K562 (cell line): ENCODE measurements around the gene C3AR1. TPM values are rescaled to one million over a fixed set of nuclear protein-coding genes. Genes with fewer than 3 reads are reported as not detected.
A peak's percentile ranks its signal among the peaks of the same experiment; 100 is the strongest.

Source experiments
- ATAC-seq: fragments of 200-7000 bp; cut with Tn5 transposase; 3 replicates; pipeline ENCODE4 v1.9.1; 2020; ENCODE audit warnings: moderate library complexity
- BruUV-seq: library from RNA; stranded (reverse); fragments of 400-500 nt; replicated peaks from 2 replicates; lab custom pipeline; 2021; lab: Mats Ljungman, UMichigan
- CTCF ChIA-PET: fragments of 300-600 bp; formaldehyde crosslinking; extraction: SDS; loops from one replicate; lab custom pipeline; 2021; ENCODE audit warnings: low intra/inter-chr PET ratio; lab: Yijun Ruan, JAX
- POLR2A ChIA-PET: fragments of 300-600, 350-650 bp; sonication (Branson Sonifier 250); formaldehyde crosslinking; extraction: SDS; loops from one replicate; lab custom pipeline; 2021; ENCODE audit warnings: antibody characterized with exemption, inconsistent platforms; lab: Yijun Ruan, JAX
- DNase-seq, 4 experiments: peaks; one replicate each; pipeline versions ENCODE4 v3.0.0 to v3.0.0-alpha.2; 2011 to 2018; ENCODE audit warnings: low spot score in 3 of 4, mixed read lengths in 3 of 4; ENCODE audit errors: extremely low read depth in 1 of 4
- FAIRE-seq: peaks from 2 replicates; lab custom pipeline; 2011; peaks lifted over from hg19 to GRCh38; lab: Jason Lieb, UNC
- H2AFZ ChIP-seq: 2 replicates; pipeline ENCODE4 v1.6.0; 2011; ENCODE audit warnings: low read depth, low read length, control low read depth, inconsistent platforms
- H3K27ac ChIP-seq: fragments of 200-600 bp; 3 replicates; pipeline ENCODE4 v1.8.0; 2011; ENCODE audit warnings: low read depth, mild to moderate bottlenecking, control low read depth, inconsistent platforms, low read length, moderate library complexity, mixed read lengths; ENCODE audit errors: extremely low read depth
- H3K27me3 ChIP-seq, 2 experiments: fragments of 300-600 bp in 1 of 2; 2 replicates in 1 of 2; 3 replicates in 1 of 2; pipeline versions ENCODE4 v1.6.0 to v1.8.0; 2011; ENCODE audit warnings: inconsistent platforms in 2 of 2, low read length in 2 of 2, mild to moderate bottlenecking in 1 of 2, mixed read lengths in 1 of 2, moderate library complexity in 1 of 2; ENCODE audit not compliant: control insufficient read depth in 2 of 2, insufficient read depth in 2 of 2
- H3K36me3 ChIP-seq: fragments of 300-600 bp; 3 replicates; pipeline ENCODE4 v1.8.0; 2011; ENCODE audit warnings: mild to moderate bottlenecking, low read length, inconsistent platforms; ENCODE audit not compliant: control insufficient read depth, insufficient read depth
- H3K4me1 ChIP-seq, 2 experiments: fragments of 200-600 bp in 1 of 2; replicated peaks in 1 of 2; 2 replicates in 1 of 2; 3 replicates in 1 of 2; pipeline versions ENCODE4 v1.5.1 to v1.8.0; 2011; ENCODE audit warnings: inconsistent platforms in 2 of 2, low read length in 2 of 2, mild to moderate bottlenecking in 1 of 2, mixed read lengths in 1 of 2, moderate library complexity in 1 of 2; ENCODE audit not compliant: control insufficient read depth in 2 of 2, insufficient read depth in 2 of 2
- H3K4me2 ChIP-seq: 2 replicates; pipeline ENCODE4 v1.6.1; 2011; ENCODE audit warnings: low read length, control low read depth, inconsistent platforms, mixed read lengths; ENCODE audit not compliant: insufficient read depth
- H3K4me3 ChIP-seq: fragments of 200-600 bp; sonication (generic), shearing (Covaris generic); 2 replicates; pipeline ENCODE4 v1.5.1; 2016; ENCODE audit warnings: control low read depth, inconsistent platforms
- H3K79me2 ChIP-seq: fragments of 200-600 bp; 3 replicates; pipeline ENCODE4 v1.8.0; 2011; ENCODE audit warnings: low read length, inconsistent platforms; ENCODE audit not compliant: control insufficient read depth, insufficient read depth
- H3K9ac ChIP-seq, 2 experiments: 2 replicates each; pipeline versions ENCODE4 v1.6.0 to v1.6.1; 2011; ENCODE audit warnings: low read depth in 2 of 2, low read length in 2 of 2, control low read depth in 1 of 2, inconsistent platforms in 1 of 2, mild to moderate bottlenecking in 1 of 2, mixed read lengths in 1 of 2; ENCODE audit not compliant: insufficient read depth in 1 of 2
- H3K9me1 ChIP-seq: one replicate; pipeline ENCODE4 v1.6.0; 2011; ENCODE audit warnings: inconsistent platforms, mild to moderate bottlenecking, low read length, moderate library complexity; ENCODE audit not compliant: control insufficient read depth, insufficient read depth
- H3K9me3 ChIP-seq: replicated peaks from 2 replicates; pipeline ENCODE4 v1.5.1; 2011; ENCODE audit warnings: low read depth, low read length, inconsistent platforms; ENCODE audit not compliant: control insufficient read depth, insufficient read depth
- H4K20me1 ChIP-seq: replicated peaks from 2 replicates; pipeline ENCODE4 v1.6.1; 2011; ENCODE audit warnings: low read length, inconsistent platforms, mixed read lengths; ENCODE audit not compliant: control insufficient read depth, insufficient read depth
- CBFA2T3 ChIP-seq: fragments of 450-650 bp; IDR thresholded peaks from 2 replicates; pipeline ENCODE4 v1.6.1; 2017
- CREM ChIP-seq: IDR thresholded peaks from 2 replicates; pipeline ENCODE4 v1.6.1; 2014; ENCODE audit warnings: antibody characterized with exemption, low read depth
- KDM1A ChIP-seq, 2 experiments: fragments of 450-650 bp; IDR thresholded peaks; 2 replicates each; pipeline ENCODE4 v1.6.1; 2016; ENCODE audit warnings: mild to moderate bottlenecking in 2 of 2
- TBL1XR1 ChIP-seq, 2 experiments: IDR thresholded peaks; 2 replicates each; pipeline ENCODE4 v1.6.1; 2012; ENCODE audit warnings: improper control_type of control experiment in 2 of 2, low read length in 2 of 2, mild to moderate bottlenecking in 1 of 2
- ZBTB8A ChIP-seq: fragments of 450-650 bp; IDR thresholded peaks from 2 replicates; pipeline ENCODE4 v1.6.1; 2018; ENCODE audit warnings: mild to moderate bottlenecking, moderate library complexity; ENCODE audit not compliant: partially characterized antibody
- ZNF121 ChIP-seq: sonication (generic); formaldehyde crosslinking; conservative IDR thresholded peaks from 2 replicates; pipeline ENCODE4 v1.8.0; 2022; ENCODE audit warnings: missing genetic modification reagents
- WGBS: fragments of 100-300 bp; shearing (Covaris generic); methylation state at CpG from one replicate; pipeline ENCODE4 v1.1.6; 2016; ENCODE audit warnings: low coverage, mixed read lengths; ENCODE audit not compliant: insufficient coverage; ENCODE audit errors: missing lambda C conversion rate; 5-methylcytosine and 5-hydroxymethylcytosine counted together
- in situ Hi-C: fragments of 300-500 bp; cut with MboI; formaldehyde crosslinking; loops from 4 replicates; pipeline ENCODE4 v1.15.0; 2018; ENCODE audit warnings: inconsistent platforms, mixed read lengths
- intact Hi-C: fragments of 100-400 bp; cut with micrococcal nuclease; formaldehyde crosslinking; loops from 2 replicates; pipeline ENCODE4 v1.14.2; 2022
- polyA plus RNA-seq, 8 experiments: library from polyadenylated mRNA; depleted of rRNA in 4 of 8; stranded (reverse) in 5 of 8; unstranded in 3 of 8; fragments of >200 nt; fragmentation: Nextera tagmentation in 2 of 8; fragmentation: Illumina TruSeq in 1 of 8; extraction: Ambion mirVana in 2 of 8; extraction: Trizol in 1 of 8; gene quantifications; 2 replicates each; pipeline versions ENCODE4 v1.2.1 to v1.2.3, GENCODE V29; 2011 to 2014; ENCODE audit warnings: inconsistent platforms in 1 of 8, missing spikeins in 1 of 8
- total RNA-seq, 7 experiments: library from RNA; depleted of rRNA in 6 of 7; stranded (reverse); fragments of >200 nt in 6 of 7; fragmentation: Illumina TruSeq in 2 of 7; extraction: Trizol in 2 of 7; gene quantifications; 2 replicates each; pipeline versions ENCODE4 v1.2.1 to v1.2.3, GENCODE V29; 2011 to 2021; ENCODE audit warnings: low replicate concordance in 1 of 7

C3AR1 gene
- total and polyA plus RNA-seq, 9 of the 15 experiments (the other 6 are each of a cell fraction or from before 2014, with no cell fraction given): 2.2 to 12.9 (median 5.3) TPM

GRCh38 chr12:8012651-8013309 lies 53.4 kb downstream of the C3AR1 start:
- Histone ChIP-seq H3K9me1 (no peaks in the 10 kb centered on the region), H2AFZ (no peak overlapping the region), H3K9me3 (no peaks in the 10 kb centered on the region), H3K36me3 (no peaks in the 10 kb centered on the region), H3K4me2 (no peak overlapping the region), H3K27ac (no peak overlapping the region), H3K4me3 (no peak overlapping the region), H3K79me2 (no peaks in the 10 kb centered on the region), H3K4me1 (no peaks in the 10 kb centered on the region), H3K9ac (no peak overlapping the region), H3K27me3 (no peaks in the 10 kb centered on the region; a peak in 1 of 5 replicates), H4K20me1 (no peaks in the 10 kb centered on the region)
- ChIA-PET CTCF (no interaction called here), POLR2A (no interaction called here)
- WGBS: 23% methylated on average over 7 of the region's 7 CpGs
- DNase-seq: no peak
- no TSS peak for BruUV-seq
- ATAC-seq: no peak
- intact Hi-C loops: no loop called here
- FAIRE-seq: no peak
- in situ Hi-C loops: no loop called here
- TF ChIP-seq ZNF121 (CRISPR knock-in tag) (0 out of 2 replicates have a peak, but pooled peaks have one; percentile 8), CREM (no peak)

GRCh38 chr12:8011331-8011730 lies 54.8 kb downstream of the C3AR1 start:
- no peaks in the 10 kb centered on the region for H3K9me3 ChIP-seq
- no peaks in the 10 kb centered on the region for H3K36me3 ChIP-seq
- WGBS: 0% methylated on average over 3 of the region's 7 CpGs
- FAIRE-seq (no peak), DNase-seq (no peak), ATAC-seq (no peak)
- no peak overlapping the region for H3K9ac ChIP-seq
- in situ Hi-C loops (no loop called here), intact Hi-C loops (no loop called here)
- no peaks in the 10 kb centered on the region for H3K79me2 ChIP-seq
- H2AFZ ChIP-seq: no peak overlapping the region
- H3K4me1 ChIP-seq: no peaks in the 10 kb centered on the region
- H3K27me3 ChIP-seq: no peaks in the 10 kb centered on the region; a peak in 1 of 5 replicates
- POLR2A ChIA-PET: no interaction called here
- no peak overlapping the region for H3K4me2 ChIP-seq
- H4K20me1 ChIP-seq: no peaks in the 10 kb centered on the region
- TF ChIP-seq TBL1XR1 (IDR thresholded peaks at IDR 0.05; ENCODE audit: low read length in 2 of 2): no peak
- TF ChIP-seq ZBTB8A: no peak
- peak; percentile 45; the same call in 1 of the 2 replicates for TF ChIP-seq CBFA2T3
- TF ChIP-seq KDM1A (IDR thresholded peaks at IDR 0.05): 0 out of 4 replicates have a peak, but pooled peaks of 1 of the 2 experiments have one; percentile 13
- H3K4me3 ChIP-seq: no peak overlapping the region
- H3K27ac ChIP-seq: no peak overlapping the region
- BruUV-seq: no TSS peak
- no peaks in the 10 kb centered on the region for H3K9me1 ChIP-seq
- CTCF ChIA-PET: no interaction called here

Other genes with a start within 250 kb of the C3AR1 start
- gene SLC2A14, start 193.4 kb downstream of the C3AR1 start, total RNA-seq (2014; rRNA removed): 0.20 TPM in 1 of 2 replicates, not detected in the other
- gene SLC2A14, start 193.4 kb downstream of the C3AR1 start, total RNA-seq (2014; rRNA removed; fragmentation: Illumina TruSeq; extraction: Trizol): 5.4 and 6.8 TPM in 2 replicates
- gene SLC2A14, start 193.4 kb downstream of the C3AR1 start, total RNA-seq (2015; rRNA removed; fragmentation: Illumina TruSeq; extraction: Trizol): 3.6 and 4.3 TPM in 2 replicates
- 7.4 and 8.9 TPM in 2 replicates for gene SLC2A14, start 193.4 kb downstream of the C3AR1 start, total RNA-seq (2021)
- 6.3 and 6.8 TPM in 2 replicates for gene SLC2A14, start 193.4 kb downstream of the C3AR1 start, polyA plus RNA-seq (2011; rRNA removed)
- 0.74 and 1.1 TPM in 2 replicates for gene SLC2A14, start 193.4 kb downstream of the C3AR1 start, polyA plus RNA-seq (2014; fragmentation: Illumina TruSeq; extraction: Trizol)
- 1 to 10 TPM; 4.0 to 5.2 TPM for gene SLC2A14, start 193.4 kb downstream of the C3AR1 start, polyA plus RNA-seq (2014; fragmentation: Nextera tagmentation; extraction: Ambion mirVana)
- 0.13 and 0.19 TPM in 2 replicates for gene SLC2A14, start 193.4 kb downstream of the C3AR1 start, polyA plus RNA-seq (2014; rRNA removed)
- 64.0 and 67.3 TPM in 2 replicates for gene SLC2A3, start 130.2 kb downstream of the C3AR1 start, total RNA-seq (2014; rRNA removed)
- 119 and 138 TPM in 2 replicates for gene SLC2A3, start 130.2 kb downstream of the C3AR1 start, total RNA-seq (2014; rRNA removed; fragmentation: Illumina TruSeq; extraction: Trizol)
- gene SLC2A3, start 130.2 kb downstream of the C3AR1 start, total RNA-seq (2015; rRNA removed; fragmentation: Illumina TruSeq; extraction: Trizol): 78.9 and 86.3 TPM in 2 replicates
- 140 and 161 TPM in 2 replicates for gene SLC2A3, start 130.2 kb downstream of the C3AR1 start, total RNA-seq (2021)
- 296 and 491 TPM in 2 replicates for gene SLC2A3, start 130.2 kb downstream of the C3AR1 start, polyA plus RNA-seq (2011; rRNA removed)
- 101 and 104 TPM in 2 replicates for gene SLC2A3, start 130.2 kb downstream of the C3AR1 start, polyA plus RNA-seq (2014; fragmentation: Illumina TruSeq; extraction: Trizol)
- gene SLC2A3, start 130.2 kb downstream of the C3AR1 start, polyA plus RNA-seq (2014; fragmentation: Nextera tagmentation; extraction: Ambion mirVana): 100 to 1,000 TPM in 1 of 2 experiments, 10 to 100 TPM in 1; 93.4 to 129 TPM
- 97.9 and 98.7 TPM in 2 replicates for gene SLC2A3, start 130.2 kb downstream of the C3AR1 start, polyA plus RNA-seq (2014; rRNA removed)
- 2.9 and 4.0 TPM in 2 replicates for gene FOXJ2, start 33.6 kb downstream of the C3AR1 start, total RNA-seq (2014; rRNA removed)
- gene FOXJ2, start 33.6 kb downstream of the C3AR1 start, total RNA-seq (2014; rRNA removed; fragmentation: Illumina TruSeq; extraction: Trizol): 1.9 and 2.1 TPM in 2 replicates
- 2.4 and 2.5 TPM in 2 replicates for gene FOXJ2, start 33.6 kb downstream of the C3AR1 start, total RNA-seq (2015; rRNA removed; fragmentation: Illumina TruSeq; extraction: Trizol)
- 6.6 and 6.8 TPM in 2 replicates for gene FOXJ2, start 33.6 kb downstream of the C3AR1 start, total RNA-seq (2021)
- 2.3 and 3.2 TPM in 2 replicates for gene FOXJ2, start 33.6 kb downstream of the C3AR1 start, polyA plus RNA-seq (2011; rRNA removed)
- 5.7 and 7.5 TPM in 2 replicates for gene FOXJ2, start 33.6 kb downstream of the C3AR1 start, polyA plus RNA-seq (2014; fragmentation: Illumina TruSeq; extraction: Trizol)
- gene FOXJ2, start 33.6 kb downstream of the C3AR1 start, polyA plus RNA-seq (2014; fragmentation: Nextera tagmentation; extraction: Ambion mirVana): 1 to 10 TPM; 1.0 to 1.1 TPM
- gene FOXJ2, start 33.6 kb downstream of the C3AR1 start, polyA plus RNA-seq (2014; rRNA removed): 3.7 and 4.2 TPM in 2 replicates
- 21.7 and 21.9 TPM in 2 replicates for gene NECAP1, start 15.9 kb upstream of the C3AR1 start, total RNA-seq (2014; rRNA removed)
- 21.0 and 23.6 TPM in 2 replicates for gene NECAP1, start 15.9 kb upstream of the C3AR1 start, total RNA-seq (2014; rRNA removed; fragmentation: Illumina TruSeq; extraction: Trizol)
- gene NECAP1, start 15.9 kb upstream of the C3AR1 start, total RNA-seq (2015; rRNA removed; fragmentation: Illumina TruSeq; extraction: Trizol): 22.8 and 27.4 TPM in 2 replicates
- gene NECAP1, start 15.9 kb upstream of the C3AR1 start, total RNA-seq (2021): 18.9 and 21.7 TPM in 2 replicates
- 19.1 and 20.9 TPM in 2 replicates for gene NECAP1, start 15.9 kb upstream of the C3AR1 start, polyA plus RNA-seq (2011; rRNA removed)
- 17.1 and 18.1 TPM in 2 replicates for gene NECAP1, start 15.9 kb upstream of the C3AR1 start, polyA plus RNA-seq (2014; fragmentation: Illumina TruSeq; extraction: Trizol)
- 10 to 100 TPM; 22.1 to 32.8 TPM for gene NECAP1, start 15.9 kb upstream of the C3AR1 start, polyA plus RNA-seq (2014; fragmentation: Nextera tagmentation; extraction: Ambion mirVana)
- 19.0 and 22.5 TPM in 2 replicates for gene NECAP1, start 15.9 kb upstream of the C3AR1 start, polyA plus RNA-seq (2014; rRNA removed)
- gene CLEC4A, start 57.3 kb upstream of the C3AR1 start, total RNA-seq (2014; rRNA removed): not detected in 2 replicates
- not detected in 2 replicates for gene CLEC4A, start 57.3 kb upstream of the C3AR1 start, total RNA-seq (2014; rRNA removed; fragmentation: Illumina TruSeq; extraction: Trizol)
- gene CLEC4A, start 57.3 kb upstream of the C3AR1 start, total RNA-seq (2015; rRNA removed; fragmentation: Illumina TruSeq; extraction: Trizol): not detected in 2 replicates
- 0.16 TPM in 1 of 2 replicates, not detected in the other for gene CLEC4A, start 57.3 kb upstream of the C3AR1 start, total RNA-seq (2021)
- 0.20 and 0.46 TPM in 2 replicates for gene CLEC4A, start 57.3 kb upstream of the C3AR1 start, polyA plus RNA-seq (2011; rRNA removed)
- gene CLEC4A, start 57.3 kb upstream of the C3AR1 start, polyA plus RNA-seq (2014; fragmentation: Illumina TruSeq; extraction: Trizol): not detected in 2 replicates
- gene CLEC4A, start 57.3 kb upstream of the C3AR1 start, polyA plus RNA-seq (2014; fragmentation: Nextera tagmentation; extraction: Ambion mirVana): under 1 TPM; 0.06 to 0.27 TPM
- not detected in 2 replicates for gene CLEC4A, start 57.3 kb upstream of the C3AR1 start, polyA plus RNA-seq (2014; rRNA removed)
- not detected in 2 replicates for gene ZNF705A, start 90.7 kb upstream of the C3AR1 start, total RNA-seq (2014; rRNA removed)
- gene ZNF705A, start 90.7 kb upstream of the C3AR1 start, total RNA-seq (2014; rRNA removed; fragmentation: Illumina TruSeq; extraction: Trizol): not detected in 2 replicates
- not detected in 2 replicates for gene ZNF705A, start 90.7 kb upstream of the C3AR1 start, total RNA-seq (2015; rRNA removed; fragmentation: Illumina TruSeq; extraction: Trizol)
- not detected in 2 replicates for gene ZNF705A, start 90.7 kb upstream of the C3AR1 start, total RNA-seq (2021)
- gene ZNF705A, start 90.7 kb upstream of the C3AR1 start, polyA plus RNA-seq (2011; rRNA removed): not detected in 2 replicates
- gene ZNF705A, start 90.7 kb upstream of the C3AR1 start, polyA plus RNA-seq (2014; fragmentation: Illumina TruSeq; extraction: Trizol): not detected in 2 replicates
- not detected for gene ZNF705A, start 90.7 kb upstream of the C3AR1 start, polyA plus RNA-seq (2014; fragmentation: Nextera tagmentation; extraction: Ambion mirVana)
- not detected in 2 replicates for gene ZNF705A, start 90.7 kb upstream of the C3AR1 start, polyA plus RNA-seq (2014; rRNA removed)
- 0.04 TPM in 1 of 2 replicates, not detected in the other for gene FAM90A1, start 161.3 kb upstream of the C3AR1 start, total RNA-seq (2014; rRNA removed)
- gene FAM90A1, start 161.3 kb upstream of the C3AR1 start, total RNA-seq (2014; rRNA removed; fragmentation: Illumina TruSeq; extraction: Trizol): not detected in 2 replicates
- 0.04 TPM in 1 of 2 replicates, not detected in the other for gene FAM90A1, start 161.3 kb upstream of the C3AR1 start, total RNA-seq (2015; rRNA removed; fragmentation: Illumina TruSeq; extraction: Trizol)
- 0.16 TPM in 1 of 2 replicates, not detected in the other for gene FAM90A1, start 161.3 kb upstream of the C3AR1 start, total RNA-seq (2021)
- gene FAM90A1, start 161.3 kb upstream of the C3AR1 start, polyA plus RNA-seq (2011; rRNA removed): 0.03 and 0.11 TPM in 2 replicates
- 0.07 and 0.25 TPM in 2 replicates for gene FAM90A1, start 161.3 kb upstream of the C3AR1 start, polyA plus RNA-seq (2014; fragmentation: Illumina TruSeq; extraction: Trizol)
- gene FAM90A1, start 161.3 kb upstream of the C3AR1 start, polyA plus RNA-seq (2014; fragmentation: Nextera tagmentation; extraction: Ambion mirVana): under 1 TPM in 1 of 2 experiments, not detected in 1; 0.01 TPM
- gene FAM90A1, start 161.3 kb upstream of the C3AR1 start, polyA plus RNA-seq (2014; rRNA removed): 0.32 TPM in 1 of 2 replicates, not detected in the other